22Rv1 (cell line): Measurements from ENCODE around the gene CORIN.

Experiments
- CTCF ChIP-seq: fragments of 450-650 bp; IDR thresholded peaks from 2 replicates; pipeline ENCODE4 v1.5.1; 2017; ENCODE audit warnings: mild to moderate bottlenecking
- ZFX ChIP-seq: fragments of 450-650 bp; IDR thresholded peaks from 2 replicates; pipeline ENCODE4 v1.6.1; 2017; ENCODE audit warnings: antibody characterized with exemption, borderline replicate concordance

DNA sequence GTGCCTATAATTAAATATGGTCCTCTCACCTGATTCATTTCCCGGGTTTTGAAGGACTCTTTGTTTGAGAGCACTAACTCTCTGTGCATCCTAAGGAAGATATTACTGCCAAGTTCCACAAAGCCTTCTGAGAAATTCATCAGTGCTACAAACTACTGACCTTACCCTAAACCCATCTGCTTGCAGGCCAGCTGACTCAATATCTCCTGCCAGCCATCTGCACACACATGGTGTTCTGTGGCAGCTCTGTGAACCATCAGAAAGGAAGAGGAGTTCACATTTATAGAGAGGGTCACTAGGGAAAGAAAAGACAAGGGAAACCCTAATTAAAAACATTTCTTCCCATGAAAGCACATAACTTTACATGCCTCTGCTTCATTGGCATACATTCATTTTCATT lies 196.1 kb downstream of the CORIN start:
- no peak for TF ChIP-seq CTCF
- no peak for TF ChIP-seq ZFX
